H54 (cell line): ENCODE data around the gene GBP7.

Experiments
- DNase-seq: peaks from one replicate; pipeline ENCODE4 v3.0.0; 2011; ENCODE audit warnings: low spot score, mixed read lengths; ENCODE audit not compliant: insufficient read length
- FAIRE-seq: peaks from 3 replicates; lab custom pipeline; 2011; peaks lifted over from hg19 to GRCh38; lab: Jason Lieb, UNC
- POLR2A ChIP-seq: IDR thresholded peaks from 2 replicates; pipeline ENCODE4 v1.6.1; 2011; ENCODE audit warnings: low read depth, mild to moderate bottlenecking, low read length

The GBP7 gene

DNA sequence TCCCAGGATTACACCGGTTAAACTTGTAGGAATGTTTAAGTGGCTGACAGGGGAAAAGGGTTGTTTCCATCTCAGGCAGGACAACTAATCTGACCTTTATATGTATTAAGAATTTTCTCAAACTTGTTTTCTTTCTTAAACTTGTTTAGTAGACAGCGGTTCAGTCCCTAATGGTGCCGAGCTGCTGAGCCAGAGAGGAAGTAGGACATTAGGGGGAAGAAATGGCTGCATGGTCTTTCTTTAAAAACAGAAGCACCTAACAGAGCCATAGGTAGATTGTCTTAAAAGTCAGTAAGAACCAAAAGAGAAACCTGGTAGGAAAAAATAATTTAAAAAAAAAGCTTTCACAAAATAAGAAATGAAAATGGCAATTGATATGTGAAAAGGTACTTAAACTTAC is 19.7 kb upstream of the GBP7 start:
- TF ChIP-seq POLR2A = no peak
- DNase-seq (no peak), FAIRE-seq (no peak)

GRCh38 chr1:89191314-89191713 is 15.5 kb upstream of the GBP7 start:
- FAIRE-seq = no peak
- no peak for DNase-seq
- TF ChIP-seq POLR2A = no peak

DNA sequence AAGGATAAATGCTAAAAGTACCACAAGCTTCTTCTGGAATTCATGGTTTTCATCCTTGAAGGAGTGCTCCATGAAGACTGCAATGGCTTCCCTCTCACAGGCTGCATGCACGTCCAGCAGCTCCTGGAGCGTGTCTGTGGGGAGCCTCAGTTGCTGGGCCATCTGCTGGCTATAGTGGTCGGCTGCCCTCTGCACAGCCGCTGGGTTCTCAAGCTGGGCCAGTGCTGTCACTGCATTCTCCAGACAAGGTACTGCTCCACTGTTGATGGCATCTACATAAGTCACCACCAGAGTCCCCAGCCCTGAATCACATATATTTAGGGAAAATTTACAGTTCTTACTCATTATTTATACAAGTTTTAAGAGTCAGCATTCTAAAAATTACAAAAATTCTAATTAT is 14.2 kb upstream of the GBP7 start:
- no peak for FAIRE-seq
- TF ChIP-seq POLR2A = no peak

GRCh38 chr1:89179343-89179742 is 3.5 kb upstream of the GBP7 start:
- DNase-seq (no peak), FAIRE-seq (no peak)
- TF ChIP-seq POLR2A = no peak

More for the DNA sequence above, 14.2 kb upstream of the GBP7 start:
- no peak for DNase-seq

DNA sequence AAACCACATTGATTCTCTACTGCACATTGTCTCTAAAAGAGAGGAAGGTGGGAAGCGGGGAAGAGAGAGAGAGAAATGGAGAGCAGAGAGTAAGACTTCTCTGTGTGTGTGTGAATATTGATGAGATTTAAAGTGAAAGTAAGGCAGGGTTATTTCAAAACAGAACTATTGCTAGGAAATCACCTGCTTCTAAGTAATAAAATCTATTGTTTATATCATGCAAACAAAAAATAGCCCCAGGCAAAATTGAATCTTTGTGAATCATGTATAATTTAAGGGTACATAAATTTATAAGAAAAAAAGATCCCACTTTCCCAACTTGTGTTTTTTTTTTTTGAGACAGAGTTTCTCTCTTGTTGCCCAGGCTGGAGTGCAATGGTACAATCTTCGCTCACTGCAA is 1.2 kb upstream of the GBP7 start:
- DNase-seq (no peak), FAIRE-seq (no peak)
- no peak for TF ChIP-seq POLR2A

DNA sequence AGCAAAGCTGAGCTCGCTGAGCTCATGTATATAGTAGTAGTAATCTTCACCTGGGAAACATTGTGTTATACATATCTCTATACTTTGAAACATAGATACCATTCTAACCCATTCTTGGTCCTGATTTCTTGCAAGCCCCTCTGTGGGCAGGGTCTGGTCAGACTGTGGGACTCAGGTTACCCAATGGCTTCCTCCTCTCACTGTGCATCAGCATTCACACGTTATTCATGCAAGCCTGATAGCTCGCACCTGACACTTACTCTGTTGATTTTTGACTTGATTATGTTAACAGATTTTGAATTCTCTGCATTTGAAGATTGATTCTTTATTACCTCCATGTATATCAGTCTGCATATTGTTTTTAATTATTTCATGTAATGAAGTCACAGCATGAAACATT is 1.3 kb downstream of the GBP7 start:
- no peak for FAIRE-seq
- TF ChIP-seq POLR2A = no peak

DNA sequence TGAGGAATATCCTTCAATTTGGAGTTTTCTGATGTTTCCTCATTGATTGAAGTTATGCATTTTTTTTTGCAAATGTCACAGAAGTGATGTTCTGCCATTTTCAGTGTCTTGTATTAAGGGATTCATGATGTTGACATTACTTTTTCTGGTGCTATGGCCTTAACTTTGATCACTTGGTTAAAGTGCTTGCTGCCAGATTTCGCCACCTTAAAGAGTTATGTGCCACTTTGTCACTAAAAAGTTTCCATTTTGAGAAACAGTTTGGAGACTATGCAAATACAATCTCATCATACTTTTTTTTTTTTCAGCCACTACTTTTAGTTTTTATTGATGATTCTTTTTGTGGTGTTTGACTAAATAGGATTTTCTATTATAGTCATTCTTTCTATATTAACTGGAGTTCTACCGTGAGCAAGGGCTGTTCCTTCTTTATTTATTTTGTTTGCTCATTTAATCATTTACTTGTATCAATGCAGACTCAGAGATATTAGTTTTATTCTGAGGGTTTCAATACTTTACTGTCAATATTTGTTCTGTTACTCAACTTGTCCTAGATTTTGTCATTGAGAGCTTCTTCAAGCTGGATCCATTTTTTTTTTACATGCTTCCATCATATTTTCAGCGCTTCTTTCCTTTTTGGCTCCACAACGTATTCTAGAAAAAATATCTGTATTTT is 3.2 kb downstream of the GBP7 start:
- FAIRE-seq = no peak
- DNase-seq = no peak
- TF ChIP-seq POLR2A = no peak

More for the DNA sequence above, 1.3 kb downstream of the GBP7 start:
- DNase-seq = no peak

GRCh38 chr1:89171067-89171438 is 4.8 kb downstream of the GBP7 start:
- TF ChIP-seq POLR2A = no peak
- no peak for DNase-seq
- no peak for FAIRE-seq

GRCh38 chr1:89170170-89171066 is 5.4 kb downstream of the GBP7 start:
- DNase-seq = no peak
- FAIRE-seq = no peak
- no peak for TF ChIP-seq POLR2A

GRCh38 chr1:89169166-89169565 is 6.6 kb downstream of the GBP7 start:
- no peak for TF ChIP-seq POLR2A
- FAIRE-seq (no peak), DNase-seq (no peak)

DNA sequence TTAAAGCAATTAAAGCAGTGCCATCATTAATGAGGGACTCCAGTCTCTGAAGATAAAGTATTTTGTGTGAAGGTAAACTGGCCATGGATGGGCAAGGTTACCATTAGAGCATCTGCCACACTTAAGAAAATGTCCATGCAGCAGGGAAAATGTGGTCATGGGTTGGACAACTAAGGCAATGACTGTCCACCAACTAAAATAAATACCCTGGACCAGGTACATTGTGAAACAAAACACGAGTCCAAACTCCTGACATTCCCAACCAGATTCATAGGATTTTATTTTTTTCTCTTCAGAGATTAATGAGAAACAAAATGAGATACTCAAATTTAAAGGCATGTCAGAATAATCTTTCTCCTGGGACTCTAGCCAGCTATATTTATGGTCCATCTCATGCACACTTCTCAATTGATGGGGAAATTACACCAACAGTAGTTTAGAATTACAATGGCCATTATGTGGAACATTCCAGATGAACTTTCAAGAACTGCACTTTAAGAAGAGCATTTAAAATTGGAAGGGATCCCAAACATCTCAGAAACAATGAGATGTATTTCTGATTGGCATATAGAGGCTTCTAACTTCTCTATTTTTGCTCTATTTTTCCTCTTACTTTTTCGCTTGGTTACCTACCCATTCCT is 8.1 kb downstream of the GBP7 start:
- no peak for DNase-seq
- TF ChIP-seq POLR2A = no peak
- FAIRE-seq = no peak

- no peak for TF ChIP-seq POLR2A
- FAIRE-seq (no peak), DNase-seq (no peak)
Observed at GRCh38 chr1:89166705-89167104, 9.1 kb downstream of the GBP7 start.

GRCh38 chr1:89165811-89166210 is 10.0 kb downstream of the GBP7 start:
- DNase-seq (no peak), FAIRE-seq (no peak)
- no peak for TF ChIP-seq POLR2A

GRCh38 chr1:89151047-89151446 is 24.8 kb downstream of the GBP7 start:
- TF ChIP-seq POLR2A = no peak
- DNase-seq = no peak
- no peak for FAIRE-seq

- no peak for TF ChIP-seq POLR2A
- FAIRE-seq (no peak), DNase-seq (no peak)
Observed at GRCh38 chr1:89149976-89150375, 25.8 kb downstream of the GBP7 start.
